Left lung (tissue), 10 donors: ENCODE data around the gene SLC23A3. TPM values are rescaled to one million over a fixed set of nuclear protein-coding genes. Genes with fewer than 3 reads are reported as not detected.
"Not testable (repeated sequence)": the region's sequence is repeated elsewhere in the genome, so short reads cannot be mapped to it uniquely, and the experiment has no call there.

ENCODE experiments used
- ATAC-seq: fragments of 200-7000 bp; cut with Tn5 transposase; one replicate; pipeline ENCODE4 v1.9.1; 2020; ENCODE audit warnings: moderate library complexity
- DNase-seq, 4 donors: peaks; one replicate each; pipeline ENCODE4 v3.0.0-alpha.2; 2013 to 2020
- H3K27ac ChIP-seq, 2 donors: fragments of 200-600 bp; sonication (generic) in 1 of 2; one replicate each; pipeline versions ENCODE4 v1.5.0 to v1.8.0; 2020 to 2021
- H3K27me3 ChIP-seq, 2 donors: fragments of 200-600 bp; sonication (generic) in 1 of 2; one replicate each; pipeline versions ENCODE4 v1.5.0 to v1.8.0; 2020 to 2021
- H3K36me3 ChIP-seq, 2 donors: fragments of 200-600 bp; sonication (generic) in 1 of 2; one replicate each; pipeline versions ENCODE4 v1.5.0 to v1.8.0; 2020 to 2021
- H3K4me1 ChIP-seq, 2 donors: fragments of 200-600 bp; one replicate each; pipeline ENCODE4 v1.8.0; 2021
- H3K4me3 ChIP-seq, 2 donors: fragments of 200-600 bp; sonication (generic) in 1 of 2; one replicate each; pipeline versions ENCODE4 v1.5.0 to v1.8.0; 2020 to 2021; ENCODE audit warnings: mild to moderate bottlenecking in 1 of 2
- H3K9me3 ChIP-seq, 2 donors: fragments of 200-600 bp; sonication (generic) in 1 of 2; one replicate each; pipeline versions ENCODE4 v1.5.0 to v1.8.0; 2020 to 2021
- CTCF ChIP-seq, 2 donors: fragments of 200-600 bp; sonication (generic) in 1 of 2; IDR thresholded peaks; one replicate each; pipeline versions ENCODE4 v1.5.0 to v1.8.0; 2021; ENCODE audit warnings: antibody characterized with exemption in 2 of 2
- intact Hi-C, 2 donors: fragments of 100-400 bp; cut with DNase I; formaldehyde crosslinking; loops; one replicate each; pipeline versions ENCODE4 v1.11.2 to v1.14.2; 2022
- polyA plus RNA-seq, 6 donors: library from polyadenylated mRNA; unstranded; fragments of 120-200 nt; gene quantifications; one replicate each; pipeline ENCODE4 v1.2.1, GENCODE V29; 2013; ENCODE audit not compliant: insufficient read length in 6 of 6
- total RNA-seq, 2 donors: library from RNA; stranded (reverse); fragmentation: NEBNext Ultra II Directional; extraction: Animal tissue kit (Norgen Biotek cat#: 25700); gene quantifications; one replicate each; pipeline ENCODE4 v1.2.1, GENCODE V29; 2021
- donor health status: DM: no; HTN: yes; CAD: no.
- donor health status: DM: no; HTN: no; CAD: no.

Gene SLC23A3
- total and polyA plus RNA-seq, 8 donors, result 2.6 to 5.5 (median 4.3) TPM

- ATAC-seq (no peak), DNase-seq (no peak)
- H3K4me1 ChIP-seq, result peaks cover 14 to 29% of the 10 kb centered on the region in 2 donors
- no peak overlapping the region for H3K4me3 ChIP-seq
- TF ChIP-seq CTCF (IDR thresholded peaks at IDR 0.05), result no peak
- H3K27ac ChIP-seq, result no peak overlapping the region
- peaks cover 0 to 3% of the 10 kb centered on the region in 2 donors for H3K27me3 ChIP-seq
- peaks cover 0 to 21% of the 10 kb centered on the region in 2 donors for H3K36me3 ChIP-seq
- intact Hi-C loops, result no loop called here
- peaks cover 0 to 4% of the 10 kb centered on the region in 2 donors for H3K9me3 ChIP-seq
These were observed 34.8 kb upstream of the SLC23A3 start for GRCh38 chr2:219204425-219205164.

DNA sequence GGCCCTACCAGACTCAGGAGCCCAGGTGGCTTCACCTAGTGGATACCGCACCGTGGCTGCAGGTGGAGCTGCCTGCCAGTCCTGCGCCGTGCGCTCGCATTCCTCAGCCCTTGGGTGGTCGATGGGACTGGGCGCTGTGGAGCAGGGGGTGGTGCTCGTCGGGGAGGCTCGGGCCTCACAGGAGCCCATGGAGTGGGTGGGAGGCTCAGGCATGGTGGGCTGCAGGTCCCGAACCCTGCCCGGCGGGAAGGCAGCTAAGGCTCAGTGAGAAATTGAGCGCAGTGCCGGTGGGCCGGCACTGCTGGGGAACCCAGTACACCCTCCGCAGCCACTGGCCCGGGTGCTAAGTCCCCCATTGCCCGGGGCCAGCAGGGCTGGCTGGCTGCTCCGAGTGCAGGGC lies 31.5 kb upstream of the SLC23A3 start:
- H3K27ac ChIP-seq, H3K36me3 ChIP-seq, DNase-seq, H3K4me3 ChIP-seq, H3K9me3 ChIP-seq, intact Hi-C loops, H3K4me1 ChIP-seq, ATAC-seq: not testable (repeated sequence)
- H3K27me3 ChIP-seq, result peaks cover 0 to 27% of the 10 kb centered on the region in 2 donors

DNA sequence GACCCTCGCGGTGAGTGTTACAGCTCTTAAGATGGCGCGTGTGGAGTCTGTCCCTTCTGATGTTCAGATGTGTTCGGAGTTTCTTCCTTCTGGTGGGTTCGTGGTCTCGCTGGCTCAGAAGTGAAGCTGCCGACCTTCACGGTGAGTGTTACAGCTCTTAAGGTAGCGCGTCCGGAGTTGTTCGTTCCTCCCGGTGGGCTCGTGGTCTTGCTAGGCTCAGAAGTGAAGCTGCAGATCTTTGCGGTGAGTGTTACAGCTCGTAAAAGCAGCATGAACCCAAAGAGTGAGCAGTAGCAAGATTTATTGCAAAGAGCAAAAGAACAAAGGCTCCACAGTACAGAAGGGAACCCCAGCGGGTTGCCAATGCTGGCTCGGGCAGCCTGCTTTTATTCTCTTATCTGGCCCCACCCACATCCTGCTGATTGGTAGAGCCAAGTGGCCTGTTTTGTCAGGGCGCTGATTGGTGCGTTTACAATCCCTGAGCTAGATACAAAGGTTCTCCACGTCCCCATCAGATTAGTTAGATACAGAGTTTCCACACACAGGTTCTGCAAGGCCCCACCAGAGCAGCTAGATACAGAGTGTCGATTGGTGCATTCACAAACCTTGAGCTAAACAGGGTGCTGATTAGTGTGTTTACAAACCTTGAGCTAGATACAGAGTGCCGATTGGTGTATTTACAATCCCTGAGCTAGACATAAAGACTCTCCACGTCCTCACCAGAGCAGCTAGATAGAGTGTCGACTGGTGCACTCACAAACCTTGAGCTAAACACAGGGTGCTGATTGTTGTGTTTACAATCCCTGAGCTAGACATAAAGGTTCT lies 30.9 kb upstream of the SLC23A3 start:
- H3K27me3 ChIP-seq, result peaks cover 0 to 27% of the 10 kb centered on the region in 2 donors
- H3K4me1 ChIP-seq, H3K36me3 ChIP-seq, H3K4me3 ChIP-seq, intact Hi-C loops, ATAC-seq, H3K9me3 ChIP-seq, DNase-seq, H3K27ac ChIP-seq: not testable (repeated sequence)

- TF ChIP-seq CTCF (IDR thresholded peaks at IDR 0.05), result no peak
- peaks cover 0 to 27% of the 10 kb centered on the region in 2 donors for H3K27me3 ChIP-seq
- intact Hi-C loops, result no loop called here
- H3K36me3 ChIP-seq, result no peaks in the 10 kb centered on the region
- no peak for DNase-seq
- no peaks in the 10 kb centered on the region for H3K4me1 ChIP-seq
- ATAC-seq, result no peak
- H3K4me3 ChIP-seq, result no peak overlapping the region
- H3K27ac ChIP-seq, result no peak overlapping the region
- peaks cover 0 to 3% of the 10 kb centered on the region in 2 donors for H3K9me3 ChIP-seq
These were observed 29.8 kb upstream of the SLC23A3 start for GRCh38 chr2:219199470-219200211.

- H3K36me3 ChIP-seq, result no peaks in the 10 kb centered on the region
- TF ChIP-seq CTCF (IDR thresholded peaks at IDR 0.05), result no peak
- no peak overlapping the region for H3K4me3 ChIP-seq
- H3K9me3 ChIP-seq, result no peaks in the 10 kb centered on the region
- H3K27me3 ChIP-seq, result peaks cover 0 to 27% of the 10 kb centered on the region in 2 donors
- H3K27ac ChIP-seq, result no peak overlapping the region
- no peaks in the 10 kb centered on the region for H3K4me1 ChIP-seq
- DNase-seq (no peak), ATAC-seq (no peak)
- intact Hi-C loops, result no loop called here
These were observed 29.1 kb upstream of the SLC23A3 start for GRCh38 chr2:219198974-219199373.

- intact Hi-C loops, result no loop called here
- no peak overlapping the region for H3K4me3 ChIP-seq
- no peaks in the 10 kb centered on the region for H3K4me1 ChIP-seq
- DNase-seq, result no peak
- no peaks in the 10 kb centered on the region for H3K36me3 ChIP-seq
- no peak for TF ChIP-seq CTCF (IDR thresholded peaks at IDR 0.05)
- H3K9me3 ChIP-seq, result no peaks in the 10 kb centered on the region
- H3K27ac ChIP-seq, result no peak overlapping the region
- peaks cover 0 to 27% of the 10 kb centered on the region in 2 donors for H3K27me3 ChIP-seq
- no peak for ATAC-seq
These were observed 27.6 kb upstream of the SLC23A3 start for GRCh38 chr2:219197388-219197787.
